Measurements from ENCODE around the gene FAM13A.

GRCh38 chr4:88964450-88964849, 92.5 kb downstream of the FAM13A start:
- TF ChIP-seq CTCF (conservative IDR thresholded peaks at IDR 0.05; ENCODE audit: low read depth, low read length) (no peak), CEBPB (IDR thresholded peaks at IDR 0.05; ENCODE audit: low read depth, low read length) (no peak), RFX5 (IDR thresholded peaks at IDR 0.05; ENCODE audit: low read depth, low read length) (no peak)

Measured in IMR-90 (cell line).